GM21619 (cell line): Measurements from ENCODE around the gene SLC24A3.

Source experiments
- ATAC-seq: cut with Tn5 transposase; IDR thresholded peaks from one replicate; pipeline ENCODE4 v1.9.1; 2021; ENCODE audit not compliant: unreplicated experiment

The SLC24A3 gene

GRCh38 chr20:19301142-19301541 lies 88.7 kb downstream of the SLC24A3 start:
- ATAC-seq = no peak

GRCh38 chr20:19301843-19302242 lies 89.4 kb downstream of the SLC24A3 start:
- no peak for ATAC-seq

- no peak for ATAC-seq
Observed at GRCh38 chr20:19302714-19303113, 90.3 kb downstream of the SLC24A3 start.

GRCh38 chr20:19304389-19304788 lies 91.9 kb downstream of the SLC24A3 start:
- ATAC-seq = no peak

GRCh38 chr20:19304886-19305415 lies 92.5 kb downstream of the SLC24A3 start:
- no peak for ATAC-seq

- no peak for ATAC-seq
Observed at GRCh38 chr20:19308146-19308545, 95.7 kb downstream of the SLC24A3 start.

- no peak for ATAC-seq
Observed at GRCh38 chr20:19310541-19310940, 98.1 kb downstream of the SLC24A3 start.

- ATAC-seq = no peak
Observed at GRCh38 chr20:19313342-19314069, 101.1 kb downstream of the SLC24A3 start.

GRCh38 chr20:19314621-19315020 lies 102.2 kb downstream of the SLC24A3 start:
- ATAC-seq = no peak

GRCh38 chr20:19317237-19318069 lies 105.0 kb downstream of the SLC24A3 start:
- ATAC-seq = no peak

- ATAC-seq = no peak
Observed at GRCh38 chr20:19318610-19319009, 106.2 kb downstream of the SLC24A3 start.

- ATAC-seq = no peak
Observed at GRCh38 chr20:19320005-19320404, 107.6 kb downstream of the SLC24A3 start.

- no peak for ATAC-seq
Observed at GRCh38 chr20:19321176-19321575, 108.7 kb downstream of the SLC24A3 start.

GRCh38 chr20:19322061-19322985 lies 109.9 kb downstream of the SLC24A3 start:
- ATAC-seq = no peak

- ATAC-seq = no peak
Observed at GRCh38 chr20:19327401-19327800, 115.0 kb downstream of the SLC24A3 start.

- ATAC-seq = no peak
Observed at GRCh38 chr20:19328676-19329075, 116.2 kb downstream of the SLC24A3 start.

- no peak for ATAC-seq
Observed at GRCh38 chr20:19330038-19330437, 117.6 kb downstream of the SLC24A3 start.

- no peak for ATAC-seq
Observed at GRCh38 chr20:19330731-19331130, 118.3 kb downstream of the SLC24A3 start.

GRCh38 chr20:19333563-19333962 lies 121.1 kb downstream of the SLC24A3 start:
- no peak for ATAC-seq

GRCh38 chr20:19335341-19335740 lies 122.9 kb downstream of the SLC24A3 start:
- no peak for ATAC-seq

GRCh38 chr20:19335916-19336315 lies 123.5 kb downstream of the SLC24A3 start:
- ATAC-seq = no peak
